PC-9 (cell line): ENCODE measurements around the gene TLE1. TPM values are rescaled to one million over a fixed set of nuclear protein-coding genes. Genes with fewer than 3 reads are reported as not detected.
A peak's percentile ranks its signal among the peaks of the same experiment; 100 is the strongest.

Experiments
- BruUV-seq: library from RNA; stranded (reverse); fragments of 400-500 nt; replicated peaks from 2 replicates; lab custom pipeline; 2021; lab: Mats Ljungman, UMichigan
- CTCF ChIA-PET: fragments of 300-600 bp; sonication (Branson Sonifier 250); formaldehyde crosslinking; loops from one replicate; lab custom pipeline; 2022; ENCODE audit warnings: antibody characterized with exemption; lab: Charles Lee
- POLR2A ChIA-PET: fragments of 300-600 bp; sonication (Branson Sonifier 250); formaldehyde crosslinking; loops from one replicate; lab custom pipeline; 2022; ENCODE audit warnings: antibody characterized with exemption; ENCODE audit not compliant: unreplicated experiment; lab: Charles Lee
- DNase-seq, 2 experiments: peaks; one replicate each; pipeline versions ENCODE4 v3.0.0 to v3.0.0-alpha.2; 2015 to 2022; ENCODE audit warnings: mixed read lengths in 1 of 2
- H2AFZ ChIP-seq: fragments of 200-600 bp; sonication (generic); 2 replicates; pipeline ENCODE4 v1.8.1; 2017; ENCODE audit warnings: antibody characterized with exemption
- H3F3A ChIP-seq: fragments of 200-600 bp; sonication (generic); 2 replicates; pipeline ENCODE4 v1.8.1; 2017; ENCODE audit warnings: antibody characterized with exemption, mild to moderate bottlenecking, low read depth; ENCODE audit not compliant: insufficient read depth
- H3K27ac ChIP-seq: fragments of 200-600 bp; sonication (generic); 2 replicates; pipeline ENCODE4 v1.6.1; 2016; ENCODE audit warnings: mixed run types
- H3K27me3 ChIP-seq: fragments of 200-600 bp; sonication (generic); 2 replicates; pipeline ENCODE4 v1.6.1; 2016; ENCODE audit warnings: low read depth, mixed run types; ENCODE audit not compliant: insufficient read depth
- H3K36me3 ChIP-seq: fragments of 200-600 bp; sonication (generic); 2 replicates; pipeline ENCODE4 v1.6.1; 2016; ENCODE audit warnings: low read depth, mixed run types
- H3K4me1 ChIP-seq: fragments of 200-600 bp; sonication (generic); replicated peaks from 2 replicates; pipeline ENCODE4 v1.6.1; 2016; ENCODE audit warnings: mixed run types; ENCODE audit not compliant: insufficient read depth
- H3K4me2 ChIP-seq: fragments of 200-600 bp; sonication (generic); 2 replicates; pipeline ENCODE4 v1.6.1; 2017; ENCODE audit warnings: mixed run types
- H3K4me3 ChIP-seq: fragments of 200-600 bp; sonication (generic); 2 replicates; pipeline ENCODE4 v1.6.1; 2016; ENCODE audit warnings: mixed run types
- H3K79me2 ChIP-seq: fragments of 200-600 bp; sonication (generic); 2 replicates; pipeline ENCODE4 v1.6.1; 2017; ENCODE audit warnings: low read depth, mixed run types
- H3K9me2 ChIP-seq: fragments of 200-600 bp; sonication (generic); 2 replicates; pipeline ENCODE4 v1.8.1; 2017; ENCODE audit warnings: mild to moderate bottlenecking; ENCODE audit not compliant: insufficient read depth
- H3K9me3 ChIP-seq: fragments of 200-600 bp; sonication (generic); 2 replicates; pipeline ENCODE4 v1.8.1; 2016; ENCODE audit warnings: low read depth; ENCODE audit not compliant: insufficient read depth
- H4K20me1 ChIP-seq: fragments of 200-600 bp; sonication (generic); 2 replicates; pipeline ENCODE4 v1.8.1; 2017; ENCODE audit not compliant: insufficient read depth
- EZH2 ChIP-seq: fragments of 200-600 bp; sonication (generic); IDR thresholded peaks from 2 replicates; pipeline ENCODE4 v1.8.0; 2017; ENCODE audit warnings: antibody characterized with exemption, low read depth
- intact Hi-C: fragments of 100-400 bp; cut with micrococcal nuclease; formaldehyde crosslinking; loops from one replicate; pipeline ENCODE4 v1.10.0; 2022; ENCODE audit not compliant: unreplicated experiment
- total RNA-seq: library from RNA; stranded (reverse); gene quantifications from 2 replicates; pipeline ENCODE4 v1.2.3, GENCODE V29; 2021
- TF ChIP-seq, protein P1 (sequence below): fragments of 200-600 bp; sonication (generic); conservative IDR thresholded peaks from 2 replicates; pipeline ENCODE4 v1.6.1; 2017; ENCODE audit warnings: mixed run types, antibody characterized with exemption, mild to moderate bottlenecking, moderate library complexity

TLE1 gene
- total RNA-seq, 1 experiment from 2014 or later, result 80.9 TPM

DNA sequence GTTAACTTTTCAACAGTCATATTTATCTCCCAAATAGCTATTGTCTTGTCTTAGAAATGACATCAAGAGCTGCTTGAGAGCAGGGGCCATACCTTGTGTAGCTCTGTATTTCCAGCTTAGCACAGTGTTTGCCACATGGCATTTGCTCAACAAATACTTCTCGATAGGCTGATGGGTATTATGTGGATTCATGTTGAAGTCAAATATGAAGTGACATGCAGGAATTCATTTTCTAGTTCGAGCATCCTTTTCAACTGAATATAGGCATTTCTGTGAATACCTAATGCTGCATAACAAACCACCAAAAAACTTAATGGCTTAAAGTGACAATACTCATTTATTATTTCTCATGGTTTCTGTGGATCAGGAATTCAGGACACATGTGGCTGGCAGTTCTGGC lies 125.6 kb downstream of the TLE1 start:
- Histone ChIP-seq H3F3A (peaks cover 22% of the 10 kb centered on the region; the same call in 1 of the 2 replicates), H3K4me2 (no peak overlapping the region), H3K79me2 (no peaks in the 10 kb centered on the region), H3K27ac (no peak overlapping the region), H3K9me3 (no peaks in the 10 kb centered on the region; the same call in 1 of the 2 replicates), H2AFZ (no peak overlapping the region), H3K4me1 (peaks cover 43% of the 10 kb centered on the region), H3K36me3 (no peaks in the 10 kb centered on the region), H4K20me1 (no peaks in the 10 kb centered on the region), H3K9me2 (no peaks in the 10 kb centered on the region), H3K27me3 (no peaks in the 10 kb centered on the region), H3K4me3 (no peak overlapping the region)
- intact Hi-C loops, result loop anchor here (10.0 kb wide), 1 partner anchor 281 kb away; no protein-coding TSS in a partner anchor
- TF ChIP-seq, protein P1, sequence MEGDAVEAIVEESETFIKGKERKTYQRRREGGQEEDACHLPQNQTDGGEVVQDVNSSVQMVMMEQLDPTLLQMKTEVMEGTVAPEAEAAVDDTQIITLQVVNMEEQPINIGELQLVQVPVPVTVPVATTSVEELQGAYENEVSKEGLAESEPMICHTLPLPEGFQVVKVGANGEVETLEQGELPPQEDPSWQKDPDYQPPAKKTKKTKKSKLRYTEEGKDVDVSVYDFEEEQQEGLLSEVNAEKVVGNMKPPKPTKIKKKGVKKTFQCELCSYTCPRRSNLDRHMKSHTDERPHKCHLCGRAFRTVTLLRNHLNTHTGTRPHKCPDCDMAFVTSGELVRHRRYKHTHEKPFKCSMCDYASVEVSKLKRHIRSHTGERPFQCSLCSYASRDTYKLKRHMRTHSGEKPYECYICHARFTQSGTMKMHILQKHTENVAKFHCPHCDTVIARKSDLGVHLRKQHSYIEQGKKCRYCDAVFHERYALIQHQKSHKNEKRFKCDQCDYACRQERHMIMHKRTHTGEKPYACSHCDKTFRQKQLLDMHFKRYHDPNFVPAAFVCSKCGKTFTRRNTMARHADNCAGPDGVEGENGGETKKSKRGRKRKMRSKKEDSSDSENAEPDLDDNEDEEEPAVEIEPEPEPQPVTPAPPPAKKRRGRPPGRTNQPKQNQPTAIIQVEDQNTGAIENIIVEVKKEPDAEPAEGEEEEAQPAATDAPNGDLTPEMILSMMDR, result no peak
- no peak for TF ChIP-seq EZH2
- ChIA-PET POLR2A (no interaction called here), CTCF (no interaction called here)
- DNase-seq, result no peak
- BruUV-seq, result no TSS peak

DNA sequence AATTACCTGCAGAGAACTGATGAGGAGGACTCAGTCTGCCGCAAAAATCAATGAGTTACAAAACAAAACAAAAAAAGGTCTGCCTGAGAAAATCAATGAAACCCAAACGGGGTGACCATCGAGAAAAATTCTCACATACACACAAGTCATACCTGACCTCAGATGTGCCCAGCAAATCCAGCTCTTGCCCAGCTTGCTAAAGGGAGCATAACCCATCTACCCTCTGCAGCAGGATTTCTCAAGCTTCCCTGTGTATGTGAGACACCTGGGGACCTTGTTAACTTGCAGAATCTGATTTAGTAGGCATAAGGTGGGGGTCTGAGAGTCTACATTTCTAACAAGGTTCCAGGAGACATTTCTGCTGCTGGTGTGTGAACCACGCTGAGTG lies 126.3 kb downstream of the TLE1 start:
- no peak overlapping the region for H2AFZ ChIP-seq
- ChIA-PET CTCF (no interaction called here), POLR2A (no interaction called here)

DNA sequence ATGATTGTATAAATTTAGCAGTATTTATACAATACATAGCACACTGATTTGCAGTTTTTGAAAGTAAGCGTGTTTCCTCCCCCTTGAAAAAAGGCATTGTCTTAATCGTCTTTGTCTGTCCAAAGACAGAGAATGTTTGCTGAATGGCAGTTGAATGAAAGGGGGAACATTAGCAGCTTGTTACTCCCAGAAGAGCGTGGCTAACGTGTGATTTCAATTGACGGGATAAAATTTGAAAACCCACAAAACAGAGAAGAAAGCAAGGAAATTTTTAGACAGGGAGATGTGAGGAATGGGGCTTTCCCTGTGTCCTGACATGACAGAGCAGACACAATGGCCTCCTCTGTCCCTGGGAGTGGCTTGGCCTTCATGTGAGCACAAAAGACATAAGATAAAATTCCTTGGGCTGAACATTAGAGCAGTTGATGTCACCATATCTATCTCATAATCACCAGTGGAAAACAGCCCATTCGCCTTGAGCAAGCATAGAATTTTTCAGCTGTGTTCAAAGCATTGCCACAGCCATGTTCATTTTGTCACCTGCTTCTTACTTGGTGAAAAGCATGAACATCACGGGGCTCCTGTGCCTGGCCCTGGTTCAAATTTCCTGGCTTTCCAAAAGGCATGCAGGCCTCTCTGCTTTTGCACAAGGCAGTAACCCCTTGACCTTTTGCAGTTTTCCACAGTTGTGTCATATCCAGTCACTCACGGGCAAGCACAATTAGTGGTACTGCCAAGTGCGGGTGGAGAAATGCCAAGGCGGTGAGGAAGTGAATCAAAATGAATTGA lies 126.9 kb downstream of the TLE1 start:
- Histone ChIP-seq H3K36me3 (no peaks in the 10 kb centered on the region), H3K79me2 (no peaks in the 10 kb centered on the region), H3K27me3 (no peaks in the 10 kb centered on the region), H3K4me3 (no peak overlapping the region), H4K20me1 (no peaks in the 10 kb centered on the region), H3K27ac (peak overlapping the region; percentile 59), H3K4me1 (peaks cover 53% of the 10 kb centered on the region), H3K4me2 (peak overlapping the region; percentile 43), H3K9me2 (no peaks in the 10 kb centered on the region), H3K9me3 (peaks cover under 1% of the 10 kb centered on the region; the same call in 1 of the 2 replicates), H3F3A (peaks cover 25% of the 10 kb centered on the region; the same call in 1 of the 2 replicates), H2AFZ (0 out of 2 replicates have a peak overlapping the region, but pooled peaks have one; percentile 19)
- CTCF ChIA-PET, result no interaction called here
- no peak for TF ChIP-seq EZH2
- TF ChIP-seq, protein P1, result no peak
- intact Hi-C loops, result loop anchor here (10.0 kb wide), 1 partner anchor 282 kb away; no protein-coding TSS in a partner anchor
- POLR2A ChIA-PET, result no interaction called here
- DNase-seq, result peak; percentile 82 to 91
- no TSS peak for BruUV-seq

More for the DNA sequence above, 126.3 kb downstream of the TLE1 start:
- Histone ChIP-seq H4K20me1 (no peaks in the 10 kb centered on the region), H3F3A (peaks cover 22% of the 10 kb centered on the region; the same call in 1 of the 2 replicates), H3K9me3 (no peaks in the 10 kb centered on the region; the same call in 1 of the 2 replicates), H3K27me3 (no peaks in the 10 kb centered on the region), H3K4me3 (no peak overlapping the region), H3K4me2 (peak overlapping the region; percentile 43), H3K36me3 (no peaks in the 10 kb centered on the region), H3K9me2 (no peaks in the 10 kb centered on the region), H3K4me1 (peaks cover 50% of the 10 kb centered on the region), H3K79me2 (no peaks in the 10 kb centered on the region), H3K27ac (peak overlapping the region; percentile 59)
- intact Hi-C loops, result loop anchor here (10.0 kb wide), 1 partner anchor 282 kb away; no protein-coding TSS in a partner anchor
- no TSS peak for BruUV-seq
- TF ChIP-seq EZH2, result no peak
- TF ChIP-seq, protein P1, result no peak
- peak in 1 of 2 experiments; percentile 12 for DNase-seq
